HEK293 (cell line): Measurements from ENCODE around the gene CCDC146.
"Not testable (repeated sequence)": the region's sequence is repeated elsewhere in the genome, so short reads cannot be mapped to it uniquely, and the experiment has no call there.

Experiments used
- ELK4 ChIP-seq: IDR thresholded peaks from 2 replicates; pipeline ENCODE4 v1.6.1; 2011; ENCODE audit warnings: mild to moderate bottlenecking, low read depth, low read length, borderline replicate concordance
- GLI4 ChIP-seq: fragments of 450-650 bp; formaldehyde crosslinking; IDR thresholded peaks from 2 replicates; pipeline ENCODE4 v1.5.1; 2016; ENCODE audit warnings: missing biosample characterization, missing genetic modification characterization
- KLF1 ChIP-seq: fragments of 450-650 bp; formaldehyde crosslinking; IDR thresholded peaks from 2 replicates; pipeline ENCODE4 v1.5.1; 2016; ENCODE audit warnings: missing biosample characterization, missing genetic modification characterization
- PRDM1 ChIP-seq: fragments of 450-650 bp; formaldehyde crosslinking; IDR thresholded peaks from 2 replicates; pipeline ENCODE4; 2016; ENCODE audit warnings: missing biosample characterization, missing genetic modification characterization
- RBAK ChIP-seq: fragments of 450-650 bp; formaldehyde crosslinking; IDR thresholded peaks from 2 replicates; pipeline ENCODE4 v1.5.1; 2016; ENCODE audit warnings: missing biosample characterization, missing genetic modification characterization
- REPIN1 ChIP-seq: fragments of 450-650 bp; formaldehyde crosslinking; IDR thresholded peaks from 2 replicates; pipeline ENCODE4 v1.5.1; 2017; ENCODE audit warnings: missing biosample characterization, missing genetic modification characterization, low read depth
- ZFP41 ChIP-seq: fragments of 450-650 bp; formaldehyde crosslinking; IDR thresholded peaks from 2 replicates; pipeline ENCODE4 v1.5.1; 2016; ENCODE audit warnings: missing biosample characterization, missing genetic modification characterization, borderline replicate concordance
- ZNF18 ChIP-seq: fragments of 450-650 bp; formaldehyde crosslinking; IDR thresholded peaks from 2 replicates; pipeline ENCODE4 v1.5.1; 2016; ENCODE audit warnings: missing biosample characterization, missing genetic modification characterization
- ZNF311 ChIP-seq: fragments of 450-650 bp; formaldehyde crosslinking; IDR thresholded peaks from 2 replicates; pipeline ENCODE4 v1.5.1; 2017; ENCODE audit warnings: missing biosample characterization, missing genetic modification characterization, borderline replicate concordance
- ZNF555 ChIP-seq: fragments of 450-650 bp; formaldehyde crosslinking; conservative IDR thresholded peaks from 2 replicates; pipeline ENCODE4 v1.5.1; 2017; ENCODE audit warnings: missing biosample characterization, mild to moderate bottlenecking, missing genetic modification characterization, inconsistent platforms
- ZSCAN16 ChIP-seq: fragments of 450-650 bp; formaldehyde crosslinking; IDR thresholded peaks from 2 replicates; pipeline ENCODE4 v1.5.1; 2016; ENCODE audit warnings: missing biosample characterization, missing genetic modification characterization
- TF ChIP-seq, protein P1 (sequence below): fragments of 450-650 bp; formaldehyde crosslinking; IDR thresholded peaks from 2 replicates; pipeline ENCODE4 v1.5.1; 2016; ENCODE audit warnings: missing biosample characterization, missing genetic modification characterization
- TF ChIP-seq, protein P2 (sequence below): fragments of 450-650 bp; formaldehyde crosslinking; IDR thresholded peaks from 2 replicates; pipeline ENCODE4 v1.5.1; 2017; ENCODE audit warnings: missing biosample characterization, missing genetic modification characterization
- TF ChIP-seq, protein P3 (sequence below): fragments of 450-650 bp; formaldehyde crosslinking; IDR thresholded peaks from 2 replicates; pipeline ENCODE4 v1.5.1; 2016; ENCODE audit warnings: missing biosample characterization, missing genetic modification characterization

GRCh38 chr7:77172437-77173172, 50.2 kb downstream of the CCDC146 start:
- TF ChIP-seq, protein P1, sequence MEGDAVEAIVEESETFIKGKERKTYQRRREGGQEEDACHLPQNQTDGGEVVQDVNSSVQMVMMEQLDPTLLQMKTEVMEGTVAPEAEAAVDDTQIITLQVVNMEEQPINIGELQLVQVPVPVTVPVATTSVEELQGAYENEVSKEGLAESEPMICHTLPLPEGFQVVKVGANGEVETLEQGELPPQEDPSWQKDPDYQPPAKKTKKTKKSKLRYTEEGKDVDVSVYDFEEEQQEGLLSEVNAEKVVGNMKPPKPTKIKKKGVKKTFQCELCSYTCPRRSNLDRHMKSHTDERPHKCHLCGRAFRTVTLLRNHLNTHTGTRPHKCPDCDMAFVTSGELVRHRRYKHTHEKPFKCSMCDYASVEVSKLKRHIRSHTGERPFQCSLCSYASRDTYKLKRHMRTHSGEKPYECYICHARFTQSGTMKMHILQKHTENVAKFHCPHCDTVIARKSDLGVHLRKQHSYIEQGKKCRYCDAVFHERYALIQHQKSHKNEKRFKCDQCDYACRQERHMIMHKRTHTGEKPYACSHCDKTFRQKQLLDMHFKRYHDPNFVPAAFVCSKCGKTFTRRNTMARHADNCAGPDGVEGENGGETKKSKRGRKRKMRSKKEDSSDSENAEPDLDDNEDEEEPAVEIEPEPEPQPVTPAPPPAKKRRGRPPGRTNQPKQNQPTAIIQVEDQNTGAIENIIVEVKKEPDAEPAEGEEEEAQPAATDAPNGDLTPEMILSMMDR (tag by site-specific recombination): not testable (repeated sequence)
- TF ChIP-seq ZFP41 (tag by site-specific recombination); ZNF18 (tag by site-specific recombination); REPIN1; ZSCAN16 (tag by site-specific recombination); GLI4; PRDM1 (tag by site-specific recombination); ZNF311 (tag by site-specific recombination); KLF1 (tag by site-specific recombination); RBAK (tag by site-specific recombination); ZNF555 (tag by site-specific recombination); ELK4: not testable (repeated sequence)
- TF ChIP-seq, protein P2, sequence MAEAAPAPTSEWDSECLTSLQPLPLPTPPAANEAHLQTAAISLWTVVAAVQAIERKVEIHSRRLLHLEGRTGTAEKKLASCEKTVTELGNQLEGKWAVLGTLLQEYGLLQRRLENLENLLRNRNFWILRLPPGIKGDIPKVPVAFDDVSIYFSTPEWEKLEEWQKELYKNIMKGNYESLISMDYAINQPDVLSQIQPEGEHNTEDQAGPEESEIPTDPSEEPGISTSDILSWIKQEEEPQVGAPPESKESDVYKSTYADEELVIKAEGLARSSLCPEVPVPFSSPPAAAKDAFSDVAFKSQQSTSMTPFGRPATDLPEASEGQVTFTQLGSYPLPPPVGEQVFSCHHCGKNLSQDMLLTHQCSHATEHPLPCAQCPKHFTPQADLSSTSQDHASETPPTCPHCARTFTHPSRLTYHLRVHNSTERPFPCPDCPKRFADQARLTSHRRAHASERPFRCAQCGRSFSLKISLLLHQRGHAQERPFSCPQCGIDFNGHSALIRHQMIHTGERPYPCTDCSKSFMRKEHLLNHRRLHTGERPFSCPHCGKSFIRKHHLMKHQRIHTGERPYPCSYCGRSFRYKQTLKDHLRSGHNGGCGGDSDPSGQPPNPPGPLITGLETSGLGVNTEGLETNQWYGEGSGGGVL: not testable (repeated sequence)
- TF ChIP-seq, protein P3, sequence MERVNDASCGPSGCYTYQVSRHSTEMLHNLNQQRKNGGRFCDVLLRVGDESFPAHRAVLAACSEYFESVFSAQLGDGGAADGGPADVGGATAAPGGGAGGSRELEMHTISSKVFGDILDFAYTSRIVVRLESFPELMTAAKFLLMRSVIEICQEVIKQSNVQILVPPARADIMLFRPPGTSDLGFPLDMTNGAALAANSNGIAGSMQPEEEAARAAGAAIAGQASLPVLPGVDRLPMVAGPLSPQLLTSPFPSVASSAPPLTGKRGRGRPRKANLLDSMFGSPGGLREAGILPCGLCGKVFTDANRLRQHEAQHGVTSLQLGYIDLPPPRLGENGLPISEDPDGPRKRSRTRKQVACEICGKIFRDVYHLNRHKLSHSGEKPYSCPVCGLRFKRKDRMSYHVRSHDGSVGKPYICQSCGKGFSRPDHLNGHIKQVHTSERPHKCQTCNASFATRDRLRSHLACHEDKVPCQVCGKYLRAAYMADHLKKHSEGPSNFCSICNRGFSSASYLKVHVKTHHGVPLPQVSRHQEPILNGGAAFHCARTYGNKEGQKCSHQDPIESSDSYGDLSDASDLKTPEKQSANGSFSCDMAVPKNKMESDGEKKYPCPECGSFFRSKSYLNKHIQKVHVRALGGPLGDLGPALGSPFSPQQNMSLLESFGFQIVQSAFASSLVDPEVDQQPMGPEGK (tag by site-specific recombination): not testable (repeated sequence)
